Endometrial microvascular endothelial cells (primary cell): ENCODE measurements around the gene TRABD. TPM values are rescaled to one million over a fixed set of nuclear protein-coding genes. Genes with fewer than 3 reads are reported as not detected.

Experiments
- in situ Hi-C: cut with HindIII; loops from 2 replicates; pipeline ENCODE4 v1.10.0; 2017; ENCODE audit warnings: low sequenced_read_pairs, low pct_unique_long_range_greater_than_20kb; ENCODE audit errors: inconsistent ontology term
- total RNA-seq: library from RNA; depleted of rRNA; stranded (reverse); fragments of >200 nt; gene quantifications from one replicate; pipeline ENCODE4 v1.2.3, GENCODE V29; 2015; ENCODE audit errors: inconsistent ontology term

The TRABD gene
- total RNA-seq, 1 donor from 2014 or later = 39.3 TPM

DNA sequence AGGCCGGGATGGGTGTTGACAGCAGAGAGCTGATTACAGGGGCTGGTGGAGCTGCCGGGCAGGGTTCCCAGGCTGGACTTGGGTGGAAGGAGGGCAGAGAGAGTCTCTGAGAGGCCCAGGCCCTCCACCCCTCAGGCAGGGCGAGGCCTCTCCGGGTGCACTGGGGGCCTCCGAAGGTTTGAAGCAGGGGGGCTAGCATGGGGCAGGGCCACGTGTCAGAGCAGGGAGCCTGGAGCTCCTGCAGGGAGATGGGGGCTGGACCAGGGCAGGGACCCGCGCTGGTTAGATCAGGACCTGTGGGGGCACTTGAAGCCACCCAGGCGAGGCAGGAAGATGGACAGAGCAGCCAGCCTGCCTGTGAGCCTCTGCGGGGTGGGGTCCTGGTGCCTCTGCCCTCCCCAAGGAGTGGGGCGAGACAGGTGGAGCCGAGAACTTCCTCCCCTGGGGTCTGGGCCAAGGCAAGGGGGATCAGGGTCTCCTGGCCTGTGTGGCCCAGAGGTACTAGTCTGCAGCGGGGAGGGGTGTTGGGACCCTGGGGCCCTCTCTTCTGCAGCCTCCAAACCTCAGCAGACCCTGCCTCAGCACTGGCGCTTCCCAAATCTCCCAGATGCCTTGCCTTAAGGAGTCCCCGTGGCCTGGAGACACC is 14.3 kb upstream of the TRABD start:
- in situ Hi-C loops = no loop called here

GRCh38 chr22:50171965-50172421 is 13.7 kb upstream of the TRABD start:
- in situ Hi-C loops = no loop called here

- in situ Hi-C loops = no loop called here
Measured at GRCh38 chr22:50173311-50173982, 12.3 kb upstream of the TRABD start.

GRCh38 chr22:50173983-50174355 is 11.7 kb upstream of the TRABD start:
- in situ Hi-C loops = no loop called here

DNA sequence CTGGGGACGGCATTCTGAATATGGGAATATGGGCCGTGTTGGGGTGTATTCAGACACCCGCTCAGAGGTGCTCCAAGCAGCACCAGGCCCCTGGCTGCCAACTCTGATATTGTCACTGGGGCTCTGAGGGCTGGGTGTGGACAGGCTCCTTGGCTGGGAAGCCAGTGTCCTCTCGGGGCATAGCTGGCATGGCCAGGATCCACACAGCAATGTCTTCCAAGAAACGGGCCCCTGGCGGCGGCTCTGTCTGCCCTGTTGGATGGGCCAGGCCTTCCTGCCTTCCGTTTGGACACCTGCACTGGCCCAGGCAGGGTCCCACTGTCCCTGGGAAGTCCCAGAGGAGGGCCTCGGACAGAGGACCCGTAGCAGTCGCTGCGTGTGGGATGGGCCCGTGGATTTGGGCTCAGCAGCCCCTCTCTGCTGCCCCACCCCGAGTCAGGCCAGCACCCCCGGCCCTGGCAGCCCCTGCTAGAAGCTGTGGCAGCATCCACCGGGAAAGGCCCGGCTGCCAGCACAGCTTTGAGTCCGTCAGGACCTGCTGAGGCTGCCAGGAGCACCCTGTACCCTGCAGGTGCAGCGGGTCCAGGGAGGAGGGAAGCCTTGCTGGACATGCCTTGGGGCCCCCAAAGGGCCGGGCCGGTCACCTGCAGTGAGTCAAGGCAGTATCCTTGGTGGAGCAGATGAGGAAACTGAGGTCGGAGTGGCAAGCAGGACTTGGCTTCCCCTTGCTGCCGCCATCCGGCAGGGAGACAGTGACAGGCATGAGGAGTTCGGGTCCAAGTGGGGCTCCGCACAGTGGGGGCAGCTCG is 11.1 kb upstream of the TRABD start:
- in situ Hi-C loops = no loop called here

DNA sequence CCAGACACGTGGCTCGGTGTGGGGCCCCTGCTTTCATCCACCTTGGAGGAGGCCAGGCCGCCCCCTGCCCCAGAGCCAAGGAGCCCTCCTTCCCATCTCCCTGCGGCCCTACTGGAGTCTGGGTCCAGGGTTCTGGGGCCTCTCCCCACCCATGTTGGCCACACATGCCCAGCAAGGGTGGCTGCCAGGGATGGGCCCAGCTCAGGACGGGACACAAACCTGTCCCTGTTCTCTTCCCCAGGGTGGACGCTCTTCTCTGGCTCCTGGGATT is 10.6 kb upstream of the TRABD start:
- in situ Hi-C loops = no loop called here

DNA sequence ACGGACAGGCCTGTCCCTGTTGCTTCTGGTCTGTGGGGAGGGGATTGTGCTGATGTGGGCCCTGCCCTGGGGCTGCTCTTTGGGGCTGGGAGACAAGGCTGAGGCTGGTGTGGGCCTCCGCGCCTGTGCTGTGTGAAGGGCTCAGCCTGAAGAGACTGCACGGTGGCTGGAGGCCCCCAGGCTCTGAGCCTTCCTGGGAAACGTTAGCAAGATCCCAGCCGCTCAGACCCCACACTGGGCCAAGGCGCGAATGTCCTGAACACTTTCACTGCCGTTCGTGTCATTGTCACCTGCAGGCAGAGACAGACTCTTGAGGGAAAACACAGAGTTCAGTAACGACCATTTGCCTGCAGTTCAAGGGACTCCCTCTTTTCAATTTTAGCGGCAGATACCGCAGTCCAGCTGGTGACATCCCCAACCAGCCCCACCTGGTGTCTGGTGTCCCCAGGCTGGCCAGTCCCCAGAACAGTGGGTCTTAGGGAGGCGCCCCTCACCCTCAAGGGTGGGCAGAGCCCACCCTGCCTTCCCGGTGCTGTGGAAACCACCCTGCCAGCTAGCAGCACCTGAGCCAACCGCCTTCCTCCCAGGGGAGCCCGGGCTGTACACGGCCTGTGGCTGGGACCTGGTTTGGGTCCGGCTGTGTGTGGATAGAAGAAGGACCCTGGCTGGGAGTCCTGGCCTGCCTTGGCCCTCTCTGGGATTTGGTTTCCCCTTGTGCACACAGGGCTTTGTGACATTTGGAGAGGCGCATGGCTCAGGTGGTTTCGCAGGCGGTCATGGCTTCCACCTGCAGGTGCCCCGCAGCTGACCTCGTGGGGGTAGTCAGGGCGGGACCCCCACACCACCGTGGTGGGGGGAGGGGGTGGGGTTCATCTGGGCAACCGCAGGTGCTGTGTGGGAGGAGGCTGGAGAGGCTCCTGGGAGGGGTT is 9.5 kb upstream of the TRABD start:
- in situ Hi-C loops = no loop called here

DNA sequence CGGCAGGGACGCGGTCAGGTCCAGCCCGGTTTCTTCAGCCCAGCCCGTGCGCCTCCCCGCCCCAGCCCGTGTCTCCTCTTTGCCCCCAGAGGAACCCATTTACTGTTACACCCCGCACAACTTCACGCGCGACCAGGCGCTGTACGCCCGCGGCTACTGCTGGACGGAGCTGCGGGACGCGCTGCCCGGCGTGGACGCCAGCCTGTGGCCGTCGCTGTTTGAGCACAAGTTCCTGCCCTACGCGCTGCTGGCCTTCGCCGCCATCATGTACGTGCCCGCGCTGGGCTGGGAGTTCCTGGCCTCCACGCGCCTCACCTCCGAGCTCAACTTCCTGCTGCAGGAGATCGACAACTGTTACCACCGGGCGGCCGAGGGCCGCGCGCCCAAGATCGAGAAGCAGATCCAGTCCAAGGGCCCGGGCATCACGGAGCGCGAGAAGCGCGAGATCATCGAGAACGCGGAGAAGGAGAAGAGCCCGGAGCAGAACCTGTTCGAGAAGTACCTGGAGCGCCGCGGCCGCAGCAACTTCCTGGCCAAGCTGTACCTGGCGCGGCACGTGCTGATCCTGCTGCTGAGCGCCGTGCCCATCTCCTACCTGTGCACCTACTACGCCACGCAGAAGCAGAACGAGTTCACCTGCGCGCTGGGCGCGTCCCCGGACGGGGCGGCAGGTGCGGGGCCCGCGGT is 8.7 kb upstream of the TRABD start:
- in situ Hi-C loops = no loop called here

GRCh38 chr22:50177537-50178470 is 7.9 kb upstream of the TRABD start:
- in situ Hi-C loops = no loop called here

DNA sequence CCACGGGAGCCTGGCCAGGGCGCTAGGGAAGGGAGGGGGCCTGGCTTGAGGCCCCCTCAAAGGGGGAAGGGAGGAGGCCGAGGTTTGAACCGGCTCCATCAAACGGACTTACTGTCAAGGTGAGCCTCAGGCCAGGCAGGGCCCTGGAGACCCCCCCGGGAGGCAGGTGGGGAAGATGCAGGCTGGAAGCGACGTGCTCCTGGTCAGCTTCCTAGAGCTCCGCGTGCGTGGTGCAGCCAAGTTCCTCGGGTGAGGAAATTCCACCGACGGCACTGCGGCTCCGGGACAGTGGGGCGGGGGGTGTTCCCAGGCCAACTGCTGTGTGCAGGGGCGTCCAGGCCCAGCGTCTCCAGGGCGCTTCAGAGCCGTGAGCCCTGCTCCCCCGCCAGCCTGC is 7.2 kb upstream of the TRABD start:
- in situ Hi-C loops = no loop called here

GRCh38 chr22:50178871-50179869 is 6.5 kb upstream of the TRABD start:
- in situ Hi-C loops = no loop called here

DNA sequence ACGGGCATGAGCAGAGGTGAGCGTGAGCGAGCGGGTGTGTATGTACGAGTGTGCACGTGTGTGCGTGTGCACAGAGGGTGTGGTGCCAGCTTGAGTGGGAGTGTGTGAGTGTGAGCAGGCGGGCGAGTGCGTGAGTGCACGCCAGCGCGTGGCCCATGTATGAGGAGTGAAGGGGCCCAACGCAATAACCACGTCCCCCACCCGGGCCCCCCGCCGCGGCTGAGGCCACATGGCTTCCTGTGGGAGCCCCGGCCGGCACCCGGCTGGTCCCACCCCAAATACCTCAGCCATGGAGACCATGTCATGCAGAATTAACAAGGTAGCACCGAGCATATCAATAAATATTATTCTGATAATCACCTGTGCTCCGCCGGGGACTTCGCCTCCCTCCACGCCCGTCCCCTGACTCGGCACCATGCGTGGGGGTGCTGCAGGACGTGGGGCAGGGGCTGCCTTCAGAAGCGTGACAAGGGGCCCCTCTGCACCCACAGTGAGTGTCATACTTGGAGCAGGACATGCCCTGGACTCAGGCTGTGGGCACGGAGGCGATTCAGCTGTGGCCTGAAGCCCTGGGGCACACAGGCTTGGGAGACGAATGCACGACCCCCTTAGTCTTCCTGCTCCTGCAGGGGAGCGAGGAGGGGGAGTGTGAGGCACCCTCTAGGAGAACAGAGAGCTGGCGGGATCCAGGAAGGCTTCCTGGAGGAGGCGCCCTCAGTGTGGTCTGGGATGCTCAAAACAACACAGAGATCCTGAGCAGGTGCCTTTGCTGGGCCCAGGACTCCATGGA is 5.6 kb upstream of the TRABD start:
- in situ Hi-C loops = no loop called here

GRCh38 chr22:50180727-50181521 is 4.8 kb upstream of the TRABD start:
- in situ Hi-C loops = no loop called here

DNA sequence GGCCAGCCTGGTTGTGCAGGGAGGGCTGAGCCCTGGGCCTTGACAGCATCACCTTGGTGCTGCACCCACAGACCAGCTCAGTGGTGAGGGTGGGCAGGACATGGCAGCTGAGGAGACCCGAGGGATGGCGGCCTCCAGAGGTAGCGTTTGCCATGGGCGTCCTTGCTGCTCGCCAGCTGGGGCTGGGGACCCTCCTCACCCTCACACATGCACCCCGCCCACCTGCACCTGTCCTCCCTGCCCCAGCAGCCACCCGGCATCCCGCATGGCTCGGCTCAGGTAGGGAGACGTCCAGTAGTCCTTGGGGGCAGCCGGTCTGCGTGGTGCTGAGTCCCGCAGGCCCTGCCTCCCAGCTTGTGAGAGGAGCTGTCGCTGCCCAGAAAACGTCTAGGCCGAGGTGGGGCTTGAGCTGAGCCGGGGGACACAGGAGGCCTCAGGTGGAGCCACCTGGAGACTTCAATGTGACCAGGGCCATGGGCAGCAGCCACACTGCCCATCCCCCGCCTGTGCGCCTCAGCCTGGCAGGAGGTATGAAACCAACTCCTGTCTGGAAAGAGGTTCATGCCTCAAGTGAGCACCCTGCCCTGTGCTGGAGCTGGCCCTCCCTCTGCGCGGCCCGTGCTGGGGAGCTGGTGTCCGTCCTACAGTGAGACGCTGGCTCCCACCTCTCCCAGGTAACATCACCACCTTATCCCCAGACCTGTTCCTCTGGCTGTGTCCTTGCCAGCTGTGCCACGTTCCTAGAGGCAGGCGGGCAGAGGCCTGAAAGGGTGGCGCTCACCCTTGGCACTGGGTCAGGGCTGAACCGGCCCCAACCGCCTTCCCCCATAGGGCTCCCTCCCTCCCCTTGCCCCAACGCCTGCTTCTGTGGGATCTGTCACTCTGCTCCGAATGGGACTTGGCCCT is 3.3 kb upstream of the TRABD start:
- in situ Hi-C loops = no loop called here
